Measurements from ENCODE around the gene PCNX2.

The PCNX2 gene

DNA sequence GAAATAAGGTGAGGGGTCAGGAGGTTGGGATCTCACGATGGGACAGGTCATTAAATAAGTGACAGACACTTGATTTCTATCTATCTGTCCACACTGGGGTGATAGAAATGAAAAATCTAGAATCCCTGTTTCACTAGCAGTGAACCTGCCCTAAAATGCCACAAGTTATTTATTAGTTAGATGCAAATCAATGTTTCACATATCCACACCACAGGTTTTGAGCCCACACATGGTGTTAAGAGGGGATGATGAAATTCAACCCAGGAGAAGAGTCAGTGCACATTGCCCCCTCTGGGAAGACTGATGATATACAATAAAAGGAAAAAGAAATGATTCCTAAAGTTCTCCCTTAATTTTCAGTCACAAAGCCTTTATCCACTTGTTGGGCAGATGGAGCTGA is 355.3 kb downstream of the PCNX2 start:
- TF ChIP-seq, protein P1, sequence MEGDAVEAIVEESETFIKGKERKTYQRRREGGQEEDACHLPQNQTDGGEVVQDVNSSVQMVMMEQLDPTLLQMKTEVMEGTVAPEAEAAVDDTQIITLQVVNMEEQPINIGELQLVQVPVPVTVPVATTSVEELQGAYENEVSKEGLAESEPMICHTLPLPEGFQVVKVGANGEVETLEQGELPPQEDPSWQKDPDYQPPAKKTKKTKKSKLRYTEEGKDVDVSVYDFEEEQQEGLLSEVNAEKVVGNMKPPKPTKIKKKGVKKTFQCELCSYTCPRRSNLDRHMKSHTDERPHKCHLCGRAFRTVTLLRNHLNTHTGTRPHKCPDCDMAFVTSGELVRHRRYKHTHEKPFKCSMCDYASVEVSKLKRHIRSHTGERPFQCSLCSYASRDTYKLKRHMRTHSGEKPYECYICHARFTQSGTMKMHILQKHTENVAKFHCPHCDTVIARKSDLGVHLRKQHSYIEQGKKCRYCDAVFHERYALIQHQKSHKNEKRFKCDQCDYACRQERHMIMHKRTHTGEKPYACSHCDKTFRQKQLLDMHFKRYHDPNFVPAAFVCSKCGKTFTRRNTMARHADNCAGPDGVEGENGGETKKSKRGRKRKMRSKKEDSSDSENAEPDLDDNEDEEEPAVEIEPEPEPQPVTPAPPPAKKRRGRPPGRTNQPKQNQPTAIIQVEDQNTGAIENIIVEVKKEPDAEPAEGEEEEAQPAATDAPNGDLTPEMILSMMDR (IDR thresholded peaks at IDR 0.05; ENCODE audit: insufficient read depth, low read length, poor library complexity, severe bottlenecking), result no peak
- no peak for TF ChIP-seq EZH2phosphoT487 (conservative IDR thresholded peaks at IDR 0.05; ENCODE audit: low read length)
- Histone ChIP-seq H3K9me3 (ENCODE audit: insufficient read depth, low read length) (no peaks in the 10 kb centered on the region), H3K27ac (ENCODE audit: low read depth, low read length) (no peak overlapping the region), H3K4me3 (ENCODE audit: insufficient read depth, low read length, poor library complexity, severe bottlenecking) (no peak overlapping the region), H2AFZ (ENCODE audit: low read depth, low read length, severe bottlenecking) (no peak overlapping the region), H3F3A (ENCODE audit: insufficient read depth) (no peaks in the 10 kb centered on the region), H4K20me1 (ENCODE audit: low read depth, low read length) (no peaks in the 10 kb centered on the region), H3K36me3 (ENCODE audit: low read length) (no peaks in the 10 kb centered on the region), H3K9me2 (replicated peaks; ENCODE audit: insufficient read depth, low read length) (no peaks in the 10 kb centered on the region), H3K79me2 (ENCODE audit: insufficient read depth, low read length) (no peaks in the 10 kb centered on the region), H3K4me2 (ENCODE audit: low read depth, low read length, poor library complexity, severe bottlenecking) (no peak overlapping the region), H3K27me3 (ENCODE audit: low read length) (no peaks in the 10 kb centered on the region), H3K9ac (ENCODE audit: low read length) (no peak overlapping the region)

DNA sequence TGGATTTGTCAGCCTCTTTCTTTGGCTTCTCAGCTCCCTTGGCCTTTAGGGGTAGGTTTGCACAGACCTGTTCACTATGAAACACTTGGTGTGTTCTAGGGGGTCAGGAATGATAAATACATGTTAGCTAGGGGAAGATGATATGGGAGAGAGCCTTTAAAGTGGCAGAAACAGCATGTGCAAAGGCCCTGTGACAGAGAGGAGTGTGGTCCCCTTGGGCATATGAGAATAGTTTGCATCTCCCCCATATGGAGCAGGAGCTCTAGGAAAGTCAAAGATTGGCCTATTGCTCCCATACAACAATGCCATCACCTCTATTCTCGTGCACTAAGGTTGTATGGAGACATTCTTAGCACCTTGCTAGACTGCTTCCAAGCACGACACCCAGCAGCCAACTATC is 355.8 kb downstream of the PCNX2 start:
- Histone ChIP-seq H3K9me3 (ENCODE audit: insufficient read depth, low read length) (no peaks in the 10 kb centered on the region), H3K4me3 (ENCODE audit: insufficient read depth, low read length, poor library complexity, severe bottlenecking) (no peak overlapping the region), H4K20me1 (ENCODE audit: low read depth, low read length) (no peaks in the 10 kb centered on the region), H3K9ac (ENCODE audit: low read length) (no peak overlapping the region), H3K9me2 (replicated peaks; ENCODE audit: insufficient read depth, low read length) (no peaks in the 10 kb centered on the region), H3K27me3 (ENCODE audit: low read length) (no peaks in the 10 kb centered on the region), H3K79me2 (ENCODE audit: insufficient read depth, low read length) (no peaks in the 10 kb centered on the region), H2AFZ (ENCODE audit: low read depth, low read length, severe bottlenecking) (no peak overlapping the region), H3K4me2 (ENCODE audit: low read depth, low read length, poor library complexity, severe bottlenecking) (no peak overlapping the region), H3K36me3 (ENCODE audit: low read length) (no peaks in the 10 kb centered on the region), H3F3A (ENCODE audit: insufficient read depth) (no peaks in the 10 kb centered on the region), H3K27ac (ENCODE audit: low read depth, low read length) (no peak overlapping the region)
- TF ChIP-seq EZH2phosphoT487 (conservative IDR thresholded peaks at IDR 0.05; ENCODE audit: low read length), result no peak
- TF ChIP-seq, protein P1 (IDR thresholded peaks at IDR 0.05; ENCODE audit: insufficient read depth, low read length, poor library complexity, severe bottlenecking), result no peak

DNA sequence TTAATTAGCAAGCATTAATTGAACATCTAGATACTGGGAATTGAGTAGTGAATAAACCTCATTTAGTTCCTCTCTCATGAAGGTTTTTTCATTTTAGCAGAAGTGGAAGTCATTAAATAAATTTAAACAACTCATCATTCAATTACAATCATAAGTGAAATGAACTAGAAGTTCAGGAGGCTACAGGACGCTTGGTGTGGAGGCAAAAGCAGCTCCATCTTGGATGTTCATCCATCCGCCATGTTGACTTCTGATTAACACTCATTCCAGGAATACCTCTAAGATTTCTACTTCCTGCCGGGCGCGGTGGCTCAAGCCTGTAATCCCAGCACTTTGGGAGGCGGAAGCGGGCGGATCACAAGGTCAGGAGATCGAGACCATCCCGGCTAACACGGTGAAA is 356.6 kb downstream of the PCNX2 start:
- no peak overlapping the region for H3K4me2 ChIP-seq (ENCODE audit: low read depth, low read length, poor library complexity, severe bottlenecking)
- H4K20me1 ChIP-seq (ENCODE audit: low read depth, low read length), result no peaks in the 10 kb centered on the region
- no peaks in the 10 kb centered on the region for H3K9me2 ChIP-seq (replicated peaks; ENCODE audit: insufficient read depth, low read length)
- H3K79me2 ChIP-seq (ENCODE audit: insufficient read depth, low read length), result no peaks in the 10 kb centered on the region
- no peaks in the 10 kb centered on the region for H3K9me3 ChIP-seq (ENCODE audit: insufficient read depth, low read length)
- no peaks in the 10 kb centered on the region for H3K36me3 ChIP-seq (ENCODE audit: low read length)
- TF ChIP-seq, protein P1 (IDR thresholded peaks at IDR 0.05; ENCODE audit: insufficient read depth, low read length, poor library complexity, severe bottlenecking), result no peak
- no peak for TF ChIP-seq EZH2phosphoT487 (conservative IDR thresholded peaks at IDR 0.05; ENCODE audit: low read length)
- H3K27me3 ChIP-seq (ENCODE audit: low read length), result no peaks in the 10 kb centered on the region
- H2AFZ ChIP-seq (ENCODE audit: low read depth, low read length, severe bottlenecking), result no peak overlapping the region
- H3K27ac ChIP-seq (ENCODE audit: low read depth, low read length), result no peak overlapping the region
- H3K4me3 ChIP-seq (ENCODE audit: insufficient read depth, low read length, poor library complexity, severe bottlenecking), result no peak overlapping the region
- H3K9ac ChIP-seq (ENCODE audit: low read length), result no peak overlapping the region
- no peaks in the 10 kb centered on the region for H3F3A ChIP-seq (ENCODE audit: insufficient read depth)
